ENCODE measurements around the gene TRIM64C.
"Not testable (repeated sequence)": the region's sequence is repeated elsewhere in the genome, so short reads cannot be mapped to it uniquely, and the experiment has no call there.

The TRIM64C gene, protein sequence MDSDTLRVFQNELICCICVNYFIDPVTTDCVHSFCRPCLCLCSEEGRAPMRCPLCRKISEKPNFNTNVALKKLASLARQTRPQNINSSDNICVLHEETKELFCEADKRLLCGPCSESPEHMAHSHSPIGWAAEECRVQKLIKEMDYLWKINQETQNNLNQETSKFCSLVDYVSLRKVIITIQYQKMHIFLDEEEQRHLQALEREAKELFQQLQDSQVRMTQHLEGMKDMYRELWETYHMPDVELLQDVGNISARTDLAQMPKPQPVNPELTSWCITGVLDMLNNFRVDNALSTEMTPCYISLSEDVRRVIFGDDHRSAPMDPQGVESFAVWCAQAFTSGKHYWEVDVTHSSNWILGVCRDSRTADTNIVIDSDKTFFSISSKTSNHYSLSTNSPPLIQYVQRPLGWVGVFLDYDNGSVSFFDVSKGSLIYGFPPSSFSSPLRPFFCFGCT

DNA sequence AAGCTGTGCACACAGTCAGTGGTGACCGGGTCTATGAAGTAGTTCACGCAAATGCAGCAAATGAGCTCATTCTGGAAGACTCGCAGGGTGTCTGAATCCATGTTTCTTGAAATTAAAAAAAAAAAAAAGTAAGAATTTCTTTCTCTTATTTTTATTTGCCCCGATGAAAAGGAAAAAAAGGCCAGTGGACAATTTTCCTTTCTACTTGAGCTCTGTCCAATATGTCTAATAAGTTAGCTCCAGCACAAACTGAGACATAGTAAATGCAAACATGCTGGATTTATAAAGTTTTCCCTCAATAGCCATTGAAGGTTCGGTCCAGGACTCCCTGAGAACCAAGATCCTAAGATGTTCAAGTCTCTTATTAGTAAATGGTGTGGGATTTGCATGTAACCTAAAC lies at the start of gene TRIM64C:
Gene TRIM64C (minus strand): TSS at position 101 of the 400 bp plus-strand sequence. CDS start 0 bp downstream, at position 101.
- in situ Hi-C loops (cut with HindIII; ENCODE audit: low sequenced_read_pairs), result not testable (repeated sequence)

DNA sequence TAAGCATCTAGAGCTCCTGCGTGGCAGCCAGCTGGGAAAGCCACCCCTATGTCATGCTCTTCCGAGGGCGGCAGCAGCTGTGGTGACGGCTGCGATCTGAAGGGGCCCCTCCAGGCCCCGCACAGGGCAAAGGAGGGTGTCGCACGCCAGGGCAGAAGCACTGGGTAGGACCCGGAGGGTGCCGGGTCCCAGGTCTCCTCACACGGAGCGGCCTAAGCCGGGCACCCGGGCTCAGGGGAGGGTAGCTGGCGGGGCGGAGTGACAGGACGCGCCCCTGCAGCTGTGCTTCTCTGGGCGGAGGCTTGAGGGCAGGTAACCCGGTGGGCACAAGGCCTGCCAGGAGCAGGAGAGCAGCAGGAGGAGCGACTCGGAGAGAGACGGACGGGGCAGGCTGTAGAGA lies 43.4 kb upstream of the TRIM64C start:
- in situ Hi-C loops (cut with HindIII; ENCODE audit: low sequenced_read_pairs), result not testable (repeated sequence)

DNA sequence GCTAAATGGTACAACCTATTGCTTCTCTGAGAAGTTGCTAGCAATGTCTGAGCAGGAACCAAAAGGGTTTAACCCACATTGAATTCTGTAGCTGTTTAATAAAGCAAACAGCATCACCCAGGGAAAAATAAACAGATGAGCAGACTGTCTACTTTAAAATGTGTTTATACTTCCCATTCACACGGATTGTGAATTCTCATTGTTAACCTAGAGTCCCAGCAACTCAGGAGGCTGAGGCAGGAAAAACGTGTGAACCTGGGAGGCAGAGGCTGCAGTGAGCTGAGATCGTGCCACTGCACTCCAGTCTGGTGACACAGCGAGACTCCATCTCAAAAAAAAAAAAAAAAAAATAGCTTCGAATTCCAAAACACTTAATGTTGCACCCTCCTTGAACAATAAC lies 11.0 kb upstream of the TRIM64C start:
- in situ Hi-C loops (cut with HindIII; ENCODE audit: low sequenced_read_pairs), result not testable (repeated sequence)

DNA sequence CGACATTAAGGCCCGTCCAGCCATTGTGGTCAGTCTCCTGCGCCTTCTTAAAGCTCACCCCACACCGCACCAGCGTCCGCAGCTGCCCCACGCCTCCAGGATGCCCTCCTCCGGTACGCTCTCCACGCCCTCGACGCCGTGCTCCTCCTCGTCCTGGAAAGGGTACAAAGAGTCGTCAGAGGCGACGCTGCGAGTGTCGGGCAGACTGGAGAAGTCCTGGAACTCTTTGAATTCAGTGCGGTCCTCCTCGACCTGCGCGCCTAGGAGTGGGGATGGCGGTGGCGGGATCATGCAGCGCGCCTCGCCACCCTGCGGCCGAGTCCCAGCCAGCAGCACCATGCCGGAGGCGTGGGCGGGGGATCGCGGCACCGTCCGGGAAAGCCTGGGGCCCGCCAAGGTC lies 9.1 kb downstream of the TRIM64C start:
- in situ Hi-C loops (cut with HindIII; ENCODE audit: low sequenced_read_pairs), result not testable (repeated sequence)

DNA sequence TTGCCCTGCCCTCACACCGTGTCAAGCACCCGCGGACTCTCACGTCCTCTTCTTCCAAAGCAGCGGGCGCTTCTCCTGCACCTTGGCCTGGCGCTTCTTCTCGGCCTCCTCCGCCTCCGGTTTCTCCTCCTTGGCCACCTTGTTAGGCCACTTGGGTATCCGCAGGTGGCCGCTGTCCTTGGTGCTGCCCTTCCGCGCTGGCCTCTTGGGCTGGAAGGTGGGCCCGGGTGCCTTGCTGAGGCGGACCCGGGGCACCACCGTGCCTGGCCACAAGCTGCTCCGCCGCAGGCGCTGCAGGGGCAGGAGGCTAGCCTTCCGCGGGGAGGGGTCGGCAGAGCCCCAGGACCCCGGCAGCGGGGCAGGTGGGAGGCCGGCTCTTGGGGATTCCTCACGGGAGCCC lies 10.7 kb downstream of the TRIM64C start:
- in situ Hi-C loops (cut with HindIII; ENCODE audit: low sequenced_read_pairs), result not testable (repeated sequence)

DNA sequence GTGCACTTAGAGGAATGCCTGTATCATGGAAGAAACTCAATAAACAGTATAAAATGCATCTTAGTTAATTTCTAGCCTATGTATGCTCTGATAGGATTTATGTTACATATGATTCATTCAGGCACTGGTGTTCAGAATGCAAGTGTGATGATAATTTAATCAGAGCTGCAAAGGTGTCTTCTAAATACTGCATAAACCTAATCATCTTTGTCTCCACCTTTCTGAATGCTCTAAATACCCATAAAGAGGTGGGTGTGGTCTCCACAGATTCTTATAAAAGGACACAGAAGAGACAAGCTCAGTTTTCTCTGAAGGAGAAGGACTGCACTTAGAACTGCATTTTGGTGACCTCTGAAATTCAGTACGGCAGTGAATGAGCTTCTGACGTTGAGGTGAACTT lies 30.4 kb downstream of the TRIM64C start, which contains the start of gene TRIM49B:
Gene TRIM49B (plus strand): TSS at position 301 of the 400 bp plus-strand sequence. CDS start 2,777 bp downstream, outside the sequence.
- in situ Hi-C loops (cut with HindIII; ENCODE audit: low sequenced_read_pairs), result not testable (repeated sequence)

Data from DLD1 (cell line).